GM04504 (cell line): ENCODE results near the gene ARHGEF9.
"Not testable (repeated sequence)": the region's sequence is repeated elsewhere in the genome, so short reads cannot be mapped to it uniquely, and the experiment has no call there.

Experiments
- DNase-seq: peaks from one replicate; pipeline ENCODE4 v3.0.0-alpha.2; 2012; ENCODE audit warnings: low read depth

Gene ARHGEF9

DNA sequence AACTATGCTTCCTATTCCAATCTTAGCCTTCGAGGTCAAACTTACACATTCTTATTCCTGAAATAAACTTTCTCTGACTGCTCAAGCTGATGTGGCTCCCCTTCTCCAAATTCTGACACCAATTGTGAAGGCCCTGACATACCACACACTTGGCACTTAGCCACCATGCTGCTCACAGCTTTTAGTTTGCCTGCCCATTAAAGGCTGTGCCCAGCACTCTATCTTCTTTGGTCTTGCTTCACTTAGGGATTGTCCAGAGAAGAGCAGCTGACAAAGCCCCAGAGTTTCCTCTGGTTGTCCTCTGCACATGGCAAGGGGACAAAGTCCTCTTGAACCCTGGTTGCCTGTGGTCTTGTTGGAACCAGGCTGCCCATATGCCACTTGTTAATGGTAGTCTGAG is 126.1 kb downstream of the ARHGEF9 start:
- DNase-seq = no peak

DNA sequence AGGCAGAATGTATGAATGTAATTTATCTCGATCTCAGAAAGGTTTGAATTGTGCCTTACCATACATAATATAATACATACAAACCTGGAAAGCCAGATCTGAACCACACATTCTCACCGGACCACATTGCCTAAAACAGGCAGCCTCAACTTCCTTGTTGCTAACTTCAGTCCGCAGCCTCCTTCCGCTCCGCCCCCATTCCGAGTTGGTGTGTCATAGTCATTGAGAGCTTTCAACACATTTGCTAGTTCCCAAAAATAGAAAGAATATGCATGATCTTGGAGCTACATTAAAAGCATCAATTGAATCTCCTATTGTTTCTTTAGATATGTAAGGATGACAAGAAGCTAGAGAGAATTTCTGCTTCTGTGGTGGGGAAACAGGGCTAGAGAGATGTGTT is 127.2 kb downstream of the ARHGEF9 start:
- peak; percentile 53 for DNase-seq

DNA sequence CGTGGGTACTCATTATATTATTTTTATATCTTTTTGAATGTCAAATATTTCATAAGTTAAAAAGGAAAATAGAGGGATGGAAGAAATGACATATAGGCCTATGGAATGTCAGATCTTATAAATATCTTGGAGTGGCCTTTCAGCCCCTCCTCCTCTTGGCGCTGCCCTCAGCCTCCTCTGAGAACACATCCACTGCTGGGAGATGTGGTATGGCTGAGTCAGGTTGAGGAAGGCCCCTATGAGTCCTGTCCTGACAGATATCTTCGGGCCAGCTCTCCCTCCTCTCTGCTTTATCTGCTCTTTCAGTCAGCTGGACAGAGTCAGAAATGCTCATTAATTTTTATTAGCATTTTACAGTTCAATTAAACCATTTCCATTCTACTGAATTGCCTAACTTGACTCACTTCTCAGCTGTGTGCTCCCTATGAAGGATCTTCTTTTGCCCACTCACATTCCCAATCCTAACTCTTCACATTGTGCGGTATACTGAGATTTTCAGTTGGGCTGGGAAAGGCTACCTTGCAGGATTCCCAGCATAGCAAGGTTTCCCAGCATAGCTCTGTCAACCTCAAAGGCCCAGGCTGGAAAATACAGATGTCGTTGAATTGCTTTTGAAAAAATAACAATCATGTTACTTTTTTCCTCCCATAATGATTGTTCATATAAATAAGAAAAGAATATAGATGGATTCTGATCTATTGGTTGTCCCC is 128.0 kb downstream of the ARHGEF9 start:
- peak; percentile 65 for DNase-seq

DNA sequence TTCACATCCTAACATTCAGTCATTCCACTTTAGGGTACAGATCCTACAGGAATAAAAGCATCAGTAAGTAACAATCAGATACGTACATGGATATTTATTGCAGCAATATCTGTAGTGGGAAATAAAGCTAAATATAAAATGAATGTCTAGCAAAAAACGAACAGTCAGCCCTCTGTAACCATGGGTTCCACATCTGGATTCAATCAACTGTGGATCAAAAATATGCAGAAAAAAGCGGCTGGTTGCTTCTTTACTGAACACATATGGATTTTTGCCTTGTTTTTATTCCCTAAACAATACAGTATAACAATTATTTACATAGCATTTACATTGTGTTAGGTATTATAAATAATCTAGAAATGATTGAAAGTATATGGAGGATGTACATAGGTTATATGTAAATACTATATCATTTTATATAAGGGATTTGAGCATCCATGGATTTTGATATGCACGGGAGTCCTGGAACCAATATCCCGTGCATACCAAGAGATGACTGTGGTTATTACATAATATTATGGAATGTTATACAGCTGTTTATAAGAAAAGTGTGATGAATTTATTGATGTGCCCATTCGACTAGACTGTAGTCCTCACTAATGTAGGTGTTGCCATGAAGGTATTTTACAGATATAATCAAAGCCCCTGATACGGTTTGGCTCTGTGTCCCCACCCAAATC is 132.8 kb downstream of the ARHGEF9 start:
- no peak for DNase-seq

DNA sequence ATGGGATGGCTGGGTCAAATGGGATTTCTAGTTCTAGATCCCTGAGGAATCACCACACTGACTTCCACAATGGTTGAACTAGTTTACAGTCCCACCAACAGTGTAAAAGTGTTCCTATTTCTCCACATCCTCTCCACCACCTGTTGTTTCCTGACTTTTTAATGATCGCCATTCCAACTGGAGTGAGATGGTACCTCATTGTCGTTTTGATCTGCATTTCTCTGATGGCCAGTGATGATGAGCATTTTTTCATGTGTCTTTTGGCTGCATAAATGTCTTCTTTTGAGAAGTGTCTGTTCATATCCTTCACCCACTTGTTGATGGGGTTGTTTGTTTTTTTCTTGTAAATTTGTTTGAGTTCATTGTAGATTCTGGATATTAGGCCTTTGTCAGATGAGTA is 139.3 kb downstream of the ARHGEF9 start:
- DNase-seq = not testable (repeated sequence)

DNA sequence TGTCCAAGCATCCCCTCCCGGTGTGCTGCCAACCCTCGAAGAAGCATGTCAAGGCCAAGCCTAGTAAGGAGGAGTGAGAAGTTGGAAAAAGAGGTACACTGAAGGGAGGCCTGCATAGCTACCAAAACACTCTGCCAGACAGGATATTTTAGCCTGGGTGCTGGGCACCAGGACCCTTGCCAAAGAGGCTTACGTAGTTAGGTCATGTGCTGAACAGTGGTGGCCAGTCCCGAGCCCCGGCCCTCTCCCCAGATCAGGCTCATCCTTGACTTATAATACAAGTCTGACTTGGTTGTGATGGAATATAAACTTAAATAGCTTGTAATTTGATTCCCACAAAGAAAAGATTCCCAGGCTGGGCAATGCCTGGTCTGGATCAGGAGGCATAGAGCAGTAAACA is 149.3 kb downstream of the ARHGEF9 start:
- DNase-seq = no peak

DNA sequence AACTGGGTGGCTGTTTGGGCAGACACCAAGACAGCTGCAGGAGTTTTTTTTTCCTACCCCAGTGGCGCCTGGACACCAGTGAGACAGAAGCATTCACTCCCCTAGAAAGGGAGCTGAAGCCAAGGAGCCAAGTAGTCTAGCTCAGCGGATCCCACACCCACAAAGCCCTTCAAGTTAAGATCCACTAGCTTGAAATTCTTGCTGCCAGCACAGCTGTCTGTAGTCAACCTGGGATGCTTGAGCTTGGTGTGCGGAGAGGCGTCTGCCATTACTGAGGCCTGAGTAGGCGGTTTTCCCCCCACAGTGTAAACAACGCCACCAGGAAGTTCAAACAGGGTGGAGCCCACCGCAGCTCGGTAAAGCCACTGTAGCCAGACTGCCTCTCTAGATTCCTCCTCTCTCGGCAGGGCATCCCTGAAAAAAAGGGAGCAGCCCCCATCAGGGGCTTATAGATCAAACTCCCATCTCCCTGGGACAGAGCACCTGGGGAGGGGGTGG is 171.4 kb downstream of the ARHGEF9 start:
- DNase-seq = no peak

DNA sequence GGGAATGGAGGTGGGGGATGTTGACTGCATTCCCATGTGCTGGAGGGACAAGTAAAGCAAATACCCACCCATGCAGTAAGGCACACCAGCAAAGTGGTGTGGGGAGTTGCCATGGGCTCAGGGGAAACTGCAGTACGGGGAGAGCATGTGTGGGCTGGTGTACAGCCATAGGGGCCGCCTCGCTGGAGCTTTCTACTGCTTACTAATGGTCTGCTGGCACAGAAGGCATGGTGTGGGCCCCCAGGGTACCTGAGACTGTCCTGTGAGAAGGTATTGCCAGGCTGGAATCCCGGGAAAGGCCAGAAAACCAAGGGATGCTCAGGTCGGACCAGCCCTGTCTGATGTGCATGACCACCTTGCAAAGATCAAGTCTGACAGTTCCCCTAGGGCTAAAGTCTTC is 199.1 kb downstream of the ARHGEF9 start:
- no peak for DNase-seq
